ENCODE results near the gene EID3. TPM values are rescaled to one million over a fixed set of nuclear protein-coding genes. Genes with fewer than 3 reads are reported as not detected.
A peak's percentile ranks its signal among the peaks of the same experiment; 100 is the strongest.

Gene EID3
- total and polyA plus RNA-seq, 9 of the 15 experiments (the other 6 are each of a cell fraction or from before 2014, with no cell fraction given): 0.07 to 3.5 (median 0.42) TPM

DNA sequence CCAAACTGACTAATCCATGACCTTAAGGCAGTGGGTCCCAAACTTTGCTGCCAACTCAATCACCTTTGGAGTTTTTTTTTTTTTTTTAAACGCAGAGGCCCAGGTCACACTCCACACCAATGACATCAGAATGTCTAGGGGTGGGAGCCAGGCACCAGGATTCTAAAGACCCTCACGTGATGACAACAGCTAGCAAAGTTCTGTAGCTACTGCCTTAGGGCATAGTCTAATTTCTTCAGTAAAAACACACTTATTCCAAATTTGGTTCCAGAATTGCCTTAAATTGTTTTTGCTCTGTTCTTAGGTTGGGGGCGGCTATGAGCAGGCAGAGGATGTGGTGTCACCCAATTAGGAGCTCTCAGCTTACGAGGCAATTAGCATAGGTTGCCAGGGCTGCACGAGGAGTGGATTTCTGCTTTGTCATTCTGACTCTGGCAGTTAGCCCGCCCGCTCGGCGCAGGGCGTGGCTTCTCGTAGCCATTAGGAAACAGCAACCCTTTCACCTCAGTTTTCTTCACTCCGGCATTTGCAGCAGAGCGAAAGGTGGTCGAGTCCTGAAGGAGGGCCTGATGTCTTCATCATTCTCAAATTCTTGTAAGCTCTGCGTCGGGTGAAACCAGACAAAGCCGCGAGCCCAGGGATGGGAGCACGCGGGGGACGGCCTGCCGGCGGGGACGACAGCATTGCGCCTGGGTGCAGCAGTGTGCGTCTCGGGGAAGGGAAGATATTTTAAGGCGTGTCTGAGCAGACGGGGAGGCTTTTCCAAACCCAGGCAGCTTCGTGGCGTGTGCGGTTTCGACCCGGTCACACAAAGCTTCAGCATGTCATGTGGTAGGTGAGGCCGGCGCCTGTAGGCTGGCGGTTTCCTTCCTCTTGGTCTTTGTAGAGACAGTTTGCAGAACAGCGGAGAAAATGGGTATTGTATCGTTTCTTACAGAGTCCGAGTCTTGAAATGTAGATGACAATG is 16.7 kb upstream of the EID3 start (continued):
- no peak for TF ChIP-seq SLC30A9 (CRISPR knock-in tag; IDR thresholded peaks at IDR 0.05)
- TF ChIP-seq THRB (CRISPR knock-in tag; conservative IDR thresholded peaks at IDR 0.05): 0 out of 2 replicates have a peak, but pooled peaks have one; percentile 21
- peak in 1 of 2 experiments; percentile 47; a peak in 2 of 4 replicates for TF ChIP-seq FOXK2 (conservative IDR thresholded peaks at IDR 0.05 in 1 of 2, IDR thresholded peaks at IDR 0.05 in 1 of 2; ENCODE audit: low read depth in 2 of 2)
- no peak for TF ChIP-seq ZEB2 (IDR thresholded peaks at IDR 0.05)
- TF ChIP-seq ZNF232 (CRISPR knock-in tag; IDR thresholded peaks at IDR 0.05): 0 out of 2 replicates have a peak, but pooled peaks have one; percentile 29
- no peak for TF ChIP-seq ZNF717 (CRISPR knock-in tag; IDR thresholded peaks at IDR 0.05)
- peak; percentile 66; the same call in 1 of the 2 replicates for TF ChIP-seq MBD2 (IDR thresholded peaks at IDR 0.05; ENCODE audit: borderline replicate concordance, low read depth)
- TF ChIP-seq TGIF2 (CRISPR knock-in tag; IDR thresholded peaks at IDR 0.05): no peak
- TF ChIP-seq RUNX1 (IDR thresholded peaks at IDR 0.05; ENCODE audit: low read depth): 0 out of 2 replicates have a peak, but pooled peaks have one; percentile 15
- no peak for TF ChIP-seq ZBTB7A (IDR thresholded peaks at IDR 0.05; ENCODE audit: borderline replicate concordance, control insufficient read depth, low read depth, low read length)
- no peak for TF ChIP-seq HOXB6 (CRISPR knock-in tag; IDR thresholded peaks at IDR 0.05; ENCODE audit: borderline replicate concordance)
- peak; percentile 37; the same call in 1 of the 2 replicates for TF ChIP-seq RB1 (IDR thresholded peaks at IDR 0.05; ENCODE audit: low read depth)
- TF ChIP-seq L3MBTL2 (IDR thresholded peaks at IDR 0.05): peak; percentile 81
- TF ChIP-seq C11orf30 (IDR thresholded peaks at IDR 0.05; ENCODE audit: low read depth): peak; percentile 99
- TF ChIP-seq ZNF584 (CRISPR knock-in tag; IDR thresholded peaks at IDR 0.05; ENCODE audit: low read depth): no peak
- no peak for TF ChIP-seq STAT5B (CRISPR knock-in tag; IDR thresholded peaks at IDR 0.05)
- TF ChIP-seq GATAD2A (IDR thresholded peaks at IDR 0.05): no peak
- TF ChIP-seq, protein P1, sequence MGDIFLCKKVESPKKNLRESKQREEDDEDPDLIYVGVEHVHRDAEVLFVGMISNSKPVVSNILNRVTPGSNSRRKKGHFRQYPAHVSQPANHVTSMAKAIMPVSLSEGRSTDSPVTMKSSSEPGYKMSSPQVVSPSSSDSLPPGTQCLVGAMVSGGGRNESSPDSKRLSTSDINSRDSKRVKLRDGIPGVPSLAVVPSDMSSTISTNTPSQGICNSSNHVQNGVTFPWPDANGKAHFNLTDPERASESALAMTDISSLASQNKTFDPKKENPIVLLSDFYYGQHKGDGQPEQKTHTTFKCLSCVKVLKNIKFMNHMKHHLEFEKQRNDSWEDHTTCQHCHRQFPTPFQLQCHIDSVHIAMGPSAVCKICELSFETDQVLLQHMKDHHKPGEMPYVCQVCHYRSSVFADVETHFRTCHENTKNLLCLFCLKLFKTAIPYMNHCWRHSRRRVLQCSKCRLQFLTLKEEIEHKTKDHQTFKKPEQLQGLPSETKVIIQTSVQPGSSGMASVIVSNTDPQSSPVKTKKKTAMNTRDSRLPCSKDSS (IDR thresholded peaks at IDR 0.05; ENCODE audit: low read depth, partially characterized antibody): no peak
- no peak for TF ChIP-seq FUS (optimal IDR thresholded peaks at IDR 0.05; ENCODE audit: low read depth, low read length)
- peak; percentile 88 for TF ChIP-seq SMAD1 (IDR thresholded peaks at IDR 0.05; ENCODE audit: low read depth, low read length, partially characterized antibody)
- no peak for TF ChIP-seq PHB (CRISPR knock-in tag; IDR thresholded peaks at IDR 0.05)
- no peak for TF ChIP-seq TCF15 (CRISPR knock-in tag; IDR thresholded peaks at IDR 0.05)
- no peak for TF ChIP-seq ZNF785 (CRISPR knock-in tag; IDR thresholded peaks at IDR 0.05)
- peak; percentile 98 for TF ChIP-seq SUPT5H (IDR thresholded peaks at IDR 0.05)
- TF ChIP-seq, protein P2, sequence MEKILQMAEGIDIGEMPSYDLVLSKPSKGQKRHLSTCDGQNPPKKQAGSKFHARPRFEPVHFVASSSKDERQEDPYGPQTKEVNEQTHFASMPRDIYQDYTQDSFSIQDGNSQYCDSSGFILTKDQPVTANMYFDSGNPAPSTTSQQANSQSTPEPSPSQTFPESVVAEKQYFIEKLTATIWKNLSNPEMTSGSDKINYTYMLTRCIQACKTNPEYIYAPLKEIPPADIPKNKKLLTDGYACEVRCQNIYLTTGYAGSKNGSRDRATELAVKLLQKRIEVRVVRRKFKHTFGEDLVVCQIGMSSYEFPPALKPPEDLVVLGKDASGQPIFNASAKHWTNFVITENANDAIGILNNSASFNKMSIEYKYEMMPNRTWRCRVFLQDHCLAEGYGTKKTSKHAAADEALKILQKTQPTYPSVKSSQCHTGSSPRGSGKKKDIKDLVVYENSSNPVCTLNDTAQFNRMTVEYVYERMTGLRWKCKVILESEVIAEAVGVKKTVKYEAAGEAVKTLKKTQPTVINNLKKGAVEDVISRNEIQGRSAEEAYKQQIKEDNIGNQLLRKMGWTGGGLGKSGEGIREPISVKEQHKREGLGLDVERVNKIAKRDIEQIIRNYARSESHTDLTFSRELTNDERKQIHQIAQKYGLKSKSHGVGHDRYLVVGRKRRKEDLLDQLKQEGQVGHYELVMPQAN (IDR thresholded peaks at IDR 0.05; ENCODE audit: borderline replicate concordance): peak; percentile 95
